HCEC 1CT (cell line): ENCODE data around the gene ABCG2.

Source experiments
- DNase-seq: peaks from one replicate; pipeline ENCODE4 v3.0.0-alpha.2; 2017

Gene ABCG2

DNA sequence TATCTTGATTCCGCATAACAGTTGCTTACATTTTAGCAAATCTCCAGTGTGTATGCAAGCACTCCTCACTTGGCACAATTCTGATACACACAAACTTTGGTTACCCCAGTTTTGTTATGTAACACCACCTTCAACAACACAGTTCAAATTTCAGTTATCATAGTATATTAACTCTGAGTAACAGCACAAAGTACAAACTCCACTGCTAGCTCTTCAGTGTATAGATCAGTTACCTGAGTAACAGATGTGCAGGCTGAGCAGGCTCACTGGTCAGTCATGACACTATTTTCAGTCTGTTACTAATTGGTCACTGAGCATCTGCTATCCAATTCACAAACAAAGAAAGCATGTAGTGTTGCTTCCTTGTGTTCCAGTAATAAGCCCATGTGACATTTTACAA is 95.6 kb downstream of the ABCG2 start:
- no peak for DNase-seq

DNA sequence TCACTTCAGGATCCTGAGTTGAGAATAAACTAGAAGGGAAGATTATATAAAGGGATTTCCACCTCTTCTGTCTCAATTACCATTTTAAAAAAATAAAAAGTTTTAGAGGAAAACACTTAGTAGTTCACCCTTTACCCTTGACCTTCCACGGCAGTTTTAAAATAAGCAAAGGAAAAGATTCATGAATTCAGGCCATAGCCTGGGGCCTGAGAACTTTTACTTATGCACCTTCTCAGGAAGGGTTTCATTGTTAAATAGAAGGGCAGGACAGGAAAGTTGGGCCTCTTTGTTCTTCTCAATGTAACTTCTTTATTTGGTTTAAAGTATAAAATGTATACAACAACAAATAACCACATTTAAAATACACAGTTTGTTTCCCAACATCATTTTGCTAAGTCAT is 96.1 kb downstream of the ABCG2 start:
- no peak for DNase-seq

DNA sequence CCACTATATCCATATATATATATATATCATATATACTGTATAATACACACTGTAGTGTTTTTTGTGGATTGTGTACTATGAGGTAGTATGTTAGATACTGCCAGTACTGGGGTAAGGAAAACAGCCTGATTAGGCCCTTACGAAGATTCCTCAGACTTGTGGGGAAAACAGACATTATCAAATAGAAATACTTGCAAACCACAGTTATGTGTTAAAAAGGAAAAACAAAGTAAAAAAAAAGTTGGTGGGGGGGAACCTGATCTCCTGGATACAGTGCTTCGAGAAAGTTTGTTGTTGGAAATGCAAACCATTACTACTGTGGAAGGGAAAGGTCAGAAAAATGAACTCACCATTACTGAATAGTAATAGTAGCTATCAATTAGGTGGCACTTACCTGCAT is 98.0 kb downstream of the ABCG2 start:
- DNase-seq, result no peak

DNA sequence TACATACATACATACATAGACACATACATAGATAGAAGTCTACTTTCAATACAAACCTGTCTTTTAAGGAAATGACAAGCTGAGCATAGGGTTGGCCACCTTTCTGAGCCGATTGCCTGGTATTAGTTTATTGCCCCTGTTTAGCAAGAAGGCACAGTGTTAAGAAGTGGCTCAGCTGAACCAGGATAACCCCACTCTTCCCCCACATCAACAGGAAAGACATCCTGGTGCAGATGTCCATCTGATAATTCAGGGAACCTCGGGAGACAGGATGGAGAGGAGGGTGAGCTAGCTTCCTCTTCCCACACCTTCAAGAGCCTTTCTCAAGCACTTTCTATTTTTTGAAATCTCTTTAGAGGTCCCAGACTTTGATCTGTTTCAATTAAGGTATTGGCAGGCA is 98.7 kb downstream of the ABCG2 start:
- DNase-seq, result no peak

DNA sequence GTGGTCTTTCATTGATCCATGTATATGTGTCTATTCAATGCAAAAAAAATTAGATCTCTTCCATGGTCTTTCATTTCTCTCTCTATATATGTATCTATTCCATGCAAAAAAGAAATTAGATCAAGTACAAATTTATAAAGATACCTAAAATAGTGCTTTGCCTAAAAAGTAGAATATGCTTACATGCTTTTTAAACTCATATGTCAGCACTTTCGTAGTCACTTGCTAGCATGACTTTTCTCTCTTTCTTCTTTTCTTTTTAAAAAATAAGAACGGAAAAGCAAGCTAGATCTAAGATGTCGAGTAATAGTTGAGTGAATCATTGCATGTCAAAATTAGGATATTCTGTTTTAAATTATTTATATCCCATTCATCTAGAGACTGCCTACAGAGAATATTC is 100.1 kb downstream of the ABCG2 start:
- DNase-seq, result no peak

DNA sequence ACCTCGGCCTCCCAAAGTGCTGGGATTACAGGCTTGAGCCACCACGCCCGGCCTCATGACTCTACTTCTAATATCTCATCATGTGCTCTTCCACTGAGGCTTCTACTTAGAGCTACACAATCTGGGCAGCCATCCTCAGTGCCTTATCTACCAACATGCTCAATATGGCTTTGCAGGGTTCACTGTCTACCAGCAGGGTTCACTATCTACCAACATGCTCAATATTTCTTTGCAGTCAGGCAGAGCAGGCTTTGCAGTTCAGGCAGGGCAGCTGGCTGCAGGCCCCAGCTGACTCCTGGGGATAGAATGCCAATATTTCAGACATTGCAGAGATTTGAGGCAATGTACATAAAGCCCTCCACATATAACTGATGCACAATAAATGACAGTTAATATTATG is 103.5 kb downstream of the ABCG2 start:
- peak; percentile 33 for DNase-seq

DNA sequence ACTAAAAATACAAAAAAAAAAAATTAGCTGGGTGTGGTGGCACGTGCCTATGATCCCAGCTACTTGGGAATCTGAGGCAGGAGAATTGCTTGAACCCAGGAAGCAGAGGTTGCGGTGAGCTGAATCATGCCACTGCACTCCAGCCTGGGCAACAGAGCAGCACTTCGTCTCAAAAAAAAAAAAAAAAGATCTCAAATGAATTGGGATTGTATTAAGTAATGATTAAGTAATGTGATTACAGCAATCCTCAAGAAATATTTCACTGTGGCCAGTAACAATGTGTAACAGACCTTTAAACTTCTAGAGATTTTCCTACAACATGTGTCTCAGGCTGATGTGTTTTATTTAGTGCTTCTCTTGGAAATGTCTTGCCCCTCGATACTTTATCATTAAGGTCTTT is 104.2 kb downstream of the ABCG2 start:
- DNase-seq, result no peak

DNA sequence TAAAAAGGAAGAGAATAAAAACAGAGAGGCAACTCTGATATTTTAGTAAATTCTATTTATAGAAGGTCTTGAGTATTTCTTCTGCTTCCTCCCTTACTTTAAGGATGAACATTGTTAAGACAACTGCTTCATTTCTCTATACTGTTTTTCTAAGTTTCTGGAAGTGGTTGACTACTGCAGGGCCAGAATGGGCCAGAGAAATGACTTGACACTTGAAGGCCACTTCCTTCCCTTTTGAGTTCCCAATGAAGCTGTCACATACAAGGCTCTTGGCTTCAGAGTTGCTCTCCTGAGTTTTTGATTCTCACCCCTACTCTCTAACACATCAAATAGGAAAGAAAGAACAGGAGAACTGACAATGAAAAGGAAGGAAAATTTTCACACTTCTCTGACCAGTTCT is 113.4 kb downstream of the ABCG2 start:
- DNase-seq, result no peak

DNA sequence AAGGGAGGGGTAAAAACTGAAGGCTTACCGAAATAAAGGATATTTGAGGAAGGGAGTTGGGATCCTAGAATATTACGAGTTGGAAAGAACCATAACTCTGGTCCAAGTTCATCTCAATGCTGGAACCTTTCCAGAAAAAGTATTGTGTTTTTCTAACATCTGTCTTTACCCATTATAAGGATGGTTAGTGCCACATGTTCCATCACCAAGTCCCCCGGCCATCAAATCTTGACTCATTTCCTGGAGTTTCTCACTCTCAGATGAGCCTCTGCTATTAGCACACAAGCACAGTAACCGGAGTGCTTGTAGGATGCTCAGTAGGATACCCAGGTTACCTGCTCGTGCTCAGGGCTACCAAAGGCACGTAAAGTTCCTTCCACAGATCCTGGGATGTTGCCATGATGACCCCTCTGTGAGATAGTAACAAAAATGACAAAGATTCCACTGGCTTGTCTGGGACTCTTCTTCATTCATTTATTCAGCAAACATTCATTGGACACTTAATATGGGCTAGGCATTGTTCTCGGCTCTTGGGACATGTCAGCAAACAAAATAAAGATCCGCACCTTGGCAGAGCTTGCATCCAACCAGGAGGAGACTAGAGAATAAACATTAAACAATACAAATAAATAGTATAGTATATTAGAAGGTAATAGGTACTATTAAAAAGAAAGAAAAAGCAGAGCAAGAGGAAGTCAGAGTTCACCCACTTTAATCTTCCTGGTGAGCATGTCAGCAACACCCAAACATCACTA is 114.7 kb downstream of the ABCG2 start:
- DNase-seq, result no peak

DNA sequence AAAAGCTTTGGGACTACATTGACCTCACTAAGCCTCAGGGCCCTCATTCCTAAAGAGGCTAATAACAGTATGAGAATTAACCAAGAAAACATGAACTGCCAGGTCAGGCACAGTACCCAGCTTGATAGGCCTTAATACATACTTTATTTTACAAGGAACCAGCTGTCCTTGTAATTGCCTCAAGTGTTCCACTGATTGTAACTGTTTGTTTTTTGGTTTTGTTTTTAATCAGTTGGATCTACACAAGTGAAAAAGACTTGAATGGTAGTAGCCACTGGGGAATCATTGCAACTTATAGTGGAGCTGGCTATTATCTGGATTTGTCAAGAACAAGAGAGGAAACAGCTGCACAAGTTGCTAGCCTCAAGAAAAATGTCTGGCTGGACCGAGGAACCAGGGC is 115.4 kb downstream of the ABCG2 start:
- DNase-seq, result no peak

DNA sequence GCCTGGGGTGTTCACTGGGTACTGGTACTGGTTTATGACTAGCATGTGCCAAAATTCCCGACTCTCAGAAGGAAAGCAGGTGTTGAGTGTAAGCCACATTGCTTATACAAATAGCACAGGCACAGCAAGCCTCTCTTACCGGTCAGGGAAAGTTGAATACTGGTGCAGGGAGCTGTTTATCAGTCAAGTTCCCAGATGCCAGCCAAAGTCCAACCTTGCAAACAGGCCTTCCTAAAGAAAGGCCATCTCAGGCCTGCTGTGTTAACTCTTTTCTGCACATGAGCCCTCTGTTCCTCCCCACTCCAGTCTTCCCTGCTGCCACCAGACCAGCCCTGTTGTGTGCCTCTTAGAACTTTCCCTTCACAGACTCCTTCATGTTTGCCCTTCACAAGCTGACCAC is 116.8 kb downstream of the ABCG2 start:
- no peak for DNase-seq

DNA sequence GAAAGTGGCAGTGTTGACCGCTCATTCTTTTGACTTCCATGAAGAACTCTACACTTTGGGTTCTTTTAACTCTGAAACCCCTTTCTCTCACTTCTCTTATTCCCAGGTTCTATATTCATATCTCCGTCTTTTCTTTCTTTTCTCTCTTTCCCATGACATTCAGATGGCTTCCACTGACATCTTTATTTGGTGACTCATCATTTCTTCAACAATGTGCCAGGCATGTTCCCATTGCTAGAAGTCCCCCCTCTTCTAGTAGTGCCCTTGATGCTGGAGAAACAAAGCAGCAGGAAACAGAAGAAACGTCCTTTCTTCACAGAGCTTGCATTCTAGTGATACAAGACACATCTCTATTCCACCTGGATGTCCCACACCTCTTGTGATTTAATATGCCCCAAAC is 117.7 kb downstream of the ABCG2 start:
- no peak for DNase-seq
